Measurements from ENCODE around the gene VKORC1. TPM values are rescaled to one million over a fixed set of nuclear protein-coding genes. Genes with fewer than 3 reads are reported as not detected.

VKORC1 gene
- polyA plus RNA-seq, 3 donors: 59.2 to 113 (median 91.2) TPM

DNA sequence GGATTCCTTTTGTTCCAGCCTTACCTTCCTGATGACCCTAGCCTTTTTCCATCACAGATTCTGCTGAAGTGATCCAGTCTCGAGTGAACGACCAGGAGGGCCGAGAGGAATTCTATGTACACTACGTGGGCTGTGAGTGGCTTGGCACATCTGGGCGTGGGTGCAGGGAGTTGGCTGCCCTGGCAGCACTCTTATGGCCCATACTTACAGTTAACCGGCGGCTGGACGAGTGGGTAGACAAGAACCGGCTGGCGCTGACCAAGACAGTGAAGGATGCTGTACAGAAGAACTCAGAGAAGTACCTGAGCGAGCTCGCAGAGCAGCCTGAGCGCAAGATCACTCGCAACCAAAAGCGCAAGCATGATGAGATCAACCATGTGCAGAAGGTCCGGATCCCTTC lies 25.5 kb upstream of the VKORC1 start:
- Mint-ChIP-seq H3K36me3 (peaks cover 46 to 64% of the 10 kb centered on the region in 2 donors), H3K4me1 (peaks cover 32% of the 10 kb centered on the region), H3K4me3 (no peak overlapping the region), H3K27ac (peak overlapping the region in 6 of 7 donors; percentile 89 to 100 (median 98)), H3K27me3 (ENCODE audit: low read depth in 3 of 3) (peaks cover 0 to 2% (median 0%) of the 10 kb centered on the region in 3 donors), H3K9me3 (peaks cover 0 to 3% (median 0%) of the 10 kb centered on the region in 7 donors)
- no peak for TF ChIP-seq CTCF (IDR thresholded peaks at IDR 0.05)
- Histone ChIP-seq H3K4me1 (ENCODE audit: control insufficient read depth in 1 of 2, insufficient read depth in 2 of 2, low read length in 2 of 2) (peaks cover 30 to 41% of the 10 kb centered on the region in 2 donors), H3K4me2 (replicated peaks; ENCODE audit: extremely low read depth, low read length, poor library complexity, severe bottlenecking) (no peak overlapping the region), H2AFZ (ENCODE audit: insufficient read depth, low read depth, low read length, poor library complexity, severe bottlenecking) (no peak overlapping the region), H3K36me3 (replicated peaks in 1 of 2; ENCODE audit: control insufficient read depth in 1 of 2, insufficient read depth in 2 of 2, low read length in 2 of 2) (peaks cover 26 to 57% of the 10 kb centered on the region in 2 donors), H3K27me3 (ENCODE audit: control insufficient read depth in 2 of 2, insufficient read depth in 2 of 2, low read length in 2 of 2) (no peaks in the 10 kb centered on the region), H3K4me3 (replicated peaks in 1 of 3; ENCODE audit: low read depth in 2 of 3, low read length in 3 of 3) (no peak overlapping the region), H3K9me3 (replicated peaks in 1 of 2; ENCODE audit: control insufficient read depth in 1 of 2, insufficient read depth in 1 of 2, low read length in 2 of 2) (no peaks in the 10 kb centered on the region), H3K79me2 (ENCODE audit: insufficient read depth, low read length) (peaks cover 47% of the 10 kb centered on the region), H3K27ac (ENCODE audit: low read depth in 1 of 2, low read length in 2 of 2) (peak overlapping the region in 1 of 2 donors; percentile 99), H4K20me1 (ENCODE audit: insufficient read depth, low read length) (no peaks in the 10 kb centered on the region), H3K9ac (ENCODE audit: insufficient read depth, low read length, poor library complexity, severe bottlenecking) (no peak overlapping the region)
- DNase-seq: no peak
- intact Hi-C loops (cut with micrococcal nuclease): no loop called here
- WGBS (ENCODE audit: insufficient coverage): over 99% methylated on average over 16 of the region's 16 CpGs

GRCh38 chr16:31118223-31119155 lies 23.9 kb upstream of the VKORC1 start:
- peaks cover 0 to 3% (median 0%) of the 10 kb centered on the region in 7 donors for H3K9me3 Mint-ChIP-seq
- Histone ChIP-seq H2AFZ (ENCODE audit: insufficient read depth, low read depth, low read length, poor library complexity, severe bottlenecking) (no peak overlapping the region), H3K36me3 (replicated peaks in 1 of 2; ENCODE audit: control insufficient read depth in 1 of 2, insufficient read depth in 2 of 2, low read length in 2 of 2) (peaks cover 26 to 43% of the 10 kb centered on the region in 2 donors), H3K9me3 (replicated peaks in 1 of 2; ENCODE audit: control insufficient read depth in 1 of 2, insufficient read depth in 1 of 2, low read length in 2 of 2) (no peaks in the 10 kb centered on the region), H3K79me2 (ENCODE audit: insufficient read depth, low read length) (peaks cover 55% of the 10 kb centered on the region), H3K27ac (ENCODE audit: low read depth in 1 of 2, low read length in 2 of 2) (peak overlapping the region; percentile 97 to 99), H3K9ac (ENCODE audit: insufficient read depth, low read length, poor library complexity, severe bottlenecking) (peak overlapping the region; percentile 80), H3K27me3 (ENCODE audit: control insufficient read depth in 2 of 2, insufficient read depth in 2 of 2, low read length in 2 of 2) (no peaks in the 10 kb centered on the region), H3K4me3 (replicated peaks in 1 of 3; ENCODE audit: low read depth in 2 of 3, low read length in 3 of 3) (peak overlapping the region; percentile 61 to 91 (median 79)), H3K4me2 (replicated peaks; ENCODE audit: extremely low read depth, low read length, poor library complexity, severe bottlenecking) (peak overlapping the region; percentile 90), H3K4me1 (ENCODE audit: control insufficient read depth in 1 of 2, insufficient read depth in 2 of 2, low read length in 2 of 2) (peaks cover 46 to 58% of the 10 kb centered on the region in 2 donors), H4K20me1 (ENCODE audit: insufficient read depth, low read length) (no peaks in the 10 kb centered on the region)
- peak overlapping the region; percentile 97 to 100 (median 100) for H3K27ac Mint-ChIP-seq
- H3K4me3 Mint-ChIP-seq: peak overlapping the region; percentile 91
- peaks cover 0 to 2% (median 0%) of the 10 kb centered on the region in 3 donors for H3K27me3 Mint-ChIP-seq (ENCODE audit: low read depth in 3 of 3)
- peaks cover 35 to 53% of the 10 kb centered on the region in 2 donors for H3K36me3 Mint-ChIP-seq
- peak; percentile 86 to 97 (median 94) for DNase-seq
- intact Hi-C loops (cut with micrococcal nuclease): loop anchor here (1.0 to 10.0 kb wide), 7 partner anchors 11 to 756 kb away; partner anchors contain the start of genes ARMC5 (in 1 of the 2), ITGAX (in 1 of the 2) and ZNF267 (in 1 of the 2)
- no peak for TF ChIP-seq CTCF (IDR thresholded peaks at IDR 0.05)
- WGBS (ENCODE audit: insufficient coverage): 8% methylated on average over 3 of the region's 9 CpGs
- H3K4me1 Mint-ChIP-seq: peaks cover 45% of the 10 kb centered on the region
